Left ventricle myocardium inferior (tissue), 1 donor: ENCODE results near the gene GNG8. TPM values are rescaled to one million over a fixed set of nuclear protein-coding genes. Genes with fewer than 3 reads are reported as not detected.

Experiments
- DNase-seq: peaks from one replicate; pipeline ENCODE4 v3.0.0-alpha.2; 2020
- H3K27ac ChIP-seq: fragments of 200-600 bp; replicated peaks from 2 replicates; pipeline ENCODE4 v1.8.0; 2021
- H3K27me3 ChIP-seq: fragments of 200-600 bp; 2 replicates; pipeline ENCODE4 v1.8.0; 2021; ENCODE audit warnings: low read depth
- H3K36me3 ChIP-seq: fragments of 200-600 bp; 2 replicates; pipeline ENCODE4 v1.8.0; 2021
- H3K4me1 ChIP-seq: fragments of 200-600 bp; 2 replicates; pipeline ENCODE4 v1.8.0; 2021
- H3K4me3 ChIP-seq: fragments of 200-600 bp; 2 replicates; pipeline ENCODE4 v1.8.0; 2021; ENCODE audit warnings: mild to moderate bottlenecking, moderate library complexity
- H3K9me3 ChIP-seq: fragments of 200-600 bp; replicated peaks from 2 replicates; pipeline ENCODE4 v1.8.0; 2021
- intact Hi-C: fragments of 100-400 bp; cut with micrococcal nuclease; formaldehyde crosslinking; loops from one replicate; pipeline ENCODE4 v1.11.0; 2022
- total RNA-seq: library from RNA; stranded (reverse); fragmentation: NEBNext Ultra II Directional; extraction: Animal tissue kit (Norgen Biotek cat#: 25700); gene quantifications from one replicate; pipeline ENCODE4 v1.2.1, GENCODE V29; 2021
- TF ChIP-seq, protein P1 (sequence below): fragments of 200-600 bp; IDR thresholded peaks from 2 replicates; pipeline ENCODE4 v1.8.0; 2021; ENCODE audit warnings: antibody characterized with exemption, mild to moderate bottlenecking, borderline replicate concordance
- donor health status: DM: no; HTN: yes; CAD: no; lungs with severe emphysema.

Gene GNG8
- total RNA-seq, 1 donor from 2014 or later: not detected

DNA sequence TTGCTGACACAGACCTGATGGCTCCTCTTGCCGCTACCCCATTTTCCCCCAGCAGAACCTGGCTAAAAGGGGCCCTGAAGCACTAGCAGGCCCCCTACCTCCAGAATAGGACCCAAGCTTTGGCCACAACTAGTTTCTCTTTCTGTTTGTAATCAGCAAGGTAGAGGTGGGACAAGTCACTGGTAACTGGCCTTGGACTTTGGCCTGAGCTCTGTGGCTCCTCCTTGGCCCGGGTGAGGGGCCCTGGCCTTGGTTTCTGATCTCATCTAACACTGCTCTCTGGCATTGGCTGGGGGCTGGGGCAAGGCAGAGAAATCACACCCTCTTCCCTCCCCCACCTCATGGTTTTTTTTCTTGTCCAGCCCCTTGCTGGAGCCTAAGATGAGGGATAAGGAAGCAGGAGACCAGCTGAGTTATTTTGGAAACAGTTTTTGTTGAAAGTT, 32.8 kb downstream of the GNG8 start:
- DNase-seq: no peak
- Histone ChIP-seq H3K4me1 (peaks cover 67% of the 10 kb centered on the region), H3K36me3 (peaks cover 26% of the 10 kb centered on the region), H3K27ac (peak overlapping the region; percentile 98), H3K4me3 (peak overlapping the region; percentile 100), H3K27me3 (no peaks in the 10 kb centered on the region), H3K9me3 (peaks cover 13% of the 10 kb centered on the region)
- intact Hi-C loops: no loop called here
- TF ChIP-seq, protein P1, sequence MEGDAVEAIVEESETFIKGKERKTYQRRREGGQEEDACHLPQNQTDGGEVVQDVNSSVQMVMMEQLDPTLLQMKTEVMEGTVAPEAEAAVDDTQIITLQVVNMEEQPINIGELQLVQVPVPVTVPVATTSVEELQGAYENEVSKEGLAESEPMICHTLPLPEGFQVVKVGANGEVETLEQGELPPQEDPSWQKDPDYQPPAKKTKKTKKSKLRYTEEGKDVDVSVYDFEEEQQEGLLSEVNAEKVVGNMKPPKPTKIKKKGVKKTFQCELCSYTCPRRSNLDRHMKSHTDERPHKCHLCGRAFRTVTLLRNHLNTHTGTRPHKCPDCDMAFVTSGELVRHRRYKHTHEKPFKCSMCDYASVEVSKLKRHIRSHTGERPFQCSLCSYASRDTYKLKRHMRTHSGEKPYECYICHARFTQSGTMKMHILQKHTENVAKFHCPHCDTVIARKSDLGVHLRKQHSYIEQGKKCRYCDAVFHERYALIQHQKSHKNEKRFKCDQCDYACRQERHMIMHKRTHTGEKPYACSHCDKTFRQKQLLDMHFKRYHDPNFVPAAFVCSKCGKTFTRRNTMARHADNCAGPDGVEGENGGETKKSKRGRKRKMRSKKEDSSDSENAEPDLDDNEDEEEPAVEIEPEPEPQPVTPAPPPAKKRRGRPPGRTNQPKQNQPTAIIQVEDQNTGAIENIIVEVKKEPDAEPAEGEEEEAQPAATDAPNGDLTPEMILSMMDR: no peak

DNA sequence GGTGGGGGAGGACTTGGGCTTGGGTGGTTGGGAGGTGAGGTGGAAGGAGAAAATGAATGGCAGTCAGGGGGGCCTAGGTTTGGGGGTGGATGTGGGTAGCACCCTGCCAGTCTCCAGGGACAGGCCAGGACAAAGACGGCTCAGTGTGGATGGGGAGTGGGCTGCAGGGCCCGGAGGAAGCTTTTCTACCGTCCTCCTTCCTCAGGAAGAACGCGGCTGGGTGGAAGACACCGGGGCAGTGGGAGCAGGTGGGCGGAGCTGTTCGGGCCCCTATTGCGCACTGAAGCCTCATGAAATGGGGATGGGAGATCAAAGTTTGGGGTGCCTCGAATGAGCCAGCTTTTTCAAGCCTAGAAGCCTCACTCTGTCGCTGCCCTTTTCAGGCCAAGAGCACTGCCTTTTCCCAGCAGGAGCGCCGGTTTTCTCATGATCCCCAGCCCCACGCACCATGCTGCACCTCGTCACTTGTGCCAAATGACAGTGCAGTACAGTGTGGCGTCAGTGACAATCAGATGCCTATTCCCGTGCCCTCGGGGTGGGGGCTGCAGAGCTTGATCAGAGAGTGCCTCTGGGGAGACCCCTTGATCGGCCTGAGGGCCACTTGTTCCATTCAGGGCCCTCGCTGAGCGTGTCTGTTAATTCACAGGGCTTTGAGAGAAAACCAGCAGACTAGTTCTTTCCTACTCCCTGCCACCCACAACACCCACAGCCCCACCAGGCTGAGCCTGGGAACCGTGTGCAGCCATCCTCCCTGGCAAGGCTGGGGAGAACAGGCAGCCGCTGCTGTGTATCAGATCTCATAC, 33.4 kb downstream of the GNG8 start:
- H3K4me1 ChIP-seq: peaks cover 67% of the 10 kb centered on the region
- TF ChIP-seq, protein P1: no peak
- intact Hi-C loops: no loop called here
- no peaks in the 10 kb centered on the region for H3K27me3 ChIP-seq
- DNase-seq: no peak
- H3K9me3 ChIP-seq: peaks cover 19% of the 10 kb centered on the region
- peak overlapping the region; percentile 98 for H3K27ac ChIP-seq
- H3K36me3 ChIP-seq: peaks cover 19% of the 10 kb centered on the region
- peak overlapping the region; percentile 100 for H3K4me3 ChIP-seq

DNA sequence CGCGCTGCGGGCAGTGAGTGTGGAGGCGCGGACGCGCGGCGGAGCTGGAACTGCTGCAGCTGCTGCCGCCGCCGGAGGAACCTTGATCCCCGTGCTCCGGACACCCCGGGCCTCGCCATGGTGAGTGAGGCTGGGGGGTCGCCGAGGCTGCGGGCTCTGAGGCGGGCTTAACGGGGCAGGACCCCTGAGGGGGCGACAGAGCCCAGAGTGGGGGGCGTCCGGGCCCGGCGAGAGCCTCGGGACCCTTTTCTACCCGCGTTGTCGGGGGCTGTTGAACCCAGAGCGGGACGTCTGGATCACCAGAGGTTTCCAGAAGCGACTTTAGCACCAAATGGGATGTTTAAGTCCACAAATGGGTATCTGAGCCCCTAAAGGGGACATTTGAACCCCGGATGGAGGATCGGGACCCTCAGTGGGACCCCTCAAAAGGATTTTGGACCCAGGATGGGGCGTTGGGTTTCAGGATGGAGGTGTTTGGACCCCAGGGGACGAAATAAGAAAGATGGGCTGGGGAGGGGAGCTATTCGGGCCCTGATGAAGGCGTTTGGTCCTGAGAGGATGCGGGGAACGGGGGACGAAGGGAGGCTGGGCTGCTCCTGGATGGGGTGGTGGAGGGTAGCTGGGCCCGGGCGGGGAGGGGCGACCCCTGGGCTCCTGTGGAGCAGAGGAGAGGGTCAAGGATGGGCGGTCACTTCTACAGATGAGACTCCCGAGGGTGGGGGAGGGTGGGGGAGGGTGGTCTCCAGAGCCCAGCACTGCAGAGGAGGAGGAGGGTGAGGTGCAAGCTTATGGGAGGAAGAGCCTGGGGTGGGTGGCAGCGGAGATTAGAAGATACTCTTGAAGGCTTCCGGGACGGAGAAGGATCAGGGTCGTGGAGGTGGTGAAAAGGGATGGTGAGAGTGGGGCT, 34.4 kb downstream of the GNG8 start, which contains the start of gene CALM3:
CALM3 (plus strand) TSS at position 13 of the 907 bp plus-strand sequence; CDS start at position 118, 105 bp downstream.
- TF ChIP-seq, protein P1: no peak
- DNase-seq: no peak
- peaks cover 59% of the 10 kb centered on the region for H3K4me1 ChIP-seq

DNA sequence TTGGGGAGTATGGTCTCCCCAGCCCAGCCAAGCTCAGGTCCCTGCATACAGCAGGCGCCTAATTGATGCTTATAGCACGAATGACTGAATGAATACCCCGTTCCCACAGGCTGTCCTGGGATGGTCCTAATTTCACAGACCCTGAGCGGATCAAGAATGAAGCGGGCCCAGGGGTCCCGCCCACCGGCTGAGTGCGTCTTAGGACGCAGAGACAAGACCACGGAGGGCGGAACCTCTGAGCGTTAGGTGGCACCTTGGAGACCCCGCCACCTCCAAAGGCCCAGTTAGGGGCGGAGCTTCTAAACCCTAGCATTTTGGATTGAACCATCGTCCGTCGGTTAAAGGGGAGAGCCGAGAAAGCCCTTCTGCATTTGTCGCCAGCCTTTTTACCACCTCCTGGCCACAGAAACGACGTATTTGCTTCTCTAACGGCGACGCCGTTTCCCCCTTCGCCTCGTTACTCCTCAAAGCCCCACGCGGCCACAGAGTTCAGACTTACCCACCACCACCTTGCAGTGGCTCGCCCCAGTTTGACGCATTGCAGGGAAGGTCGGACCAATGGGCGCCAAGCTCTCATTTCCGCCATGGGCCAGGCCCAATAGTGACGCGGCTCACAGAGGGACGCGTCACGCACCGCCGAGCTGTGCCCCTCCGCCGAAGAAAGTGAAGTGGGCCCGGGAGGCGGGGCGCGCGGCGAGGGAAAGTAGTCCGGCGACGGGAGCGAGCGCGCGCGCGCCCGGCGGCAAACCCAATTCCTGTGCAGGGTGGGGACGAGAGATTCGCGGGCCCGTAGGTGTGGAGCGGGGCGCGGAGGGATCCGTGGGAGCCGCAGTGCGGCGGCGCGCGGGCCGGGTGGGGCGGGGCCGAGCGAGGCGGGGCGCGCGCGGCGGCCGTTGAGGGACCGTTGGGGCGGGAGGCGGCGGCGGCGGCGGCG, 35.4 kb downstream of the GNG8 start:
- peaks cover 2% of the 10 kb centered on the region for H3K36me3 ChIP-seq
- H3K9me3 ChIP-seq: peaks cover 20% of the 10 kb centered on the region
- peak; percentile 99 for DNase-seq
- peaks cover 49% of the 10 kb centered on the region for H3K4me1 ChIP-seq
- no peaks in the 10 kb centered on the region for H3K27me3 ChIP-seq
- intact Hi-C loops: no loop called here
- H3K27ac ChIP-seq: peak overlapping the region; percentile 98
- TF ChIP-seq, protein P1: no peak
- H3K4me3 ChIP-seq: peak overlapping the region; percentile 100

More for the DNA sequence above, 34.4 kb downstream of the GNG8 start, which contains the start of gene CALM3:
- Histone ChIP-seq H3K27me3 (no peaks in the 10 kb centered on the region), H3K36me3 (peaks cover 9% of the 10 kb centered on the region), H3K9me3 (peaks cover 20% of the 10 kb centered on the region), H3K27ac (peak within 1 kb of the TSS; percentile 98), H3K4me3 (peak within 1 kb of the TSS; percentile 100)
- intact Hi-C loops: no loop called here
